ENCODE data around the gene DKK2. TPM values are rescaled to one million over a fixed set of nuclear protein-coding genes. Genes with fewer than 3 reads are reported as not detected.

Gene DKK2
- total RNA-seq, result 29.7 and 31.1 TPM in 2 replicates

GRCh38 chr4:107035819-107036583 is at the start of gene DKK2:
TSS of gene DKK2 (minus strand) at chr4:107036313. CDS start at chr4:107035591, 722 bp downstream.

All from hair follicle dermal papilla cell (primary cell).